NCI-H2081 treated with DMSO at 0.1 percent for 48 hours (cell line): ENCODE data around the gene FAM177B.

Experiments used
- DNase-seq: peaks from one replicate; lab custom pipeline; 2025; lab: John Stamatoyannopoulos, UW

Gene FAM177B

GRCh38 chr1:222786121-222786520, 49.1 kb downstream of the FAM177B start:
- no peak for DNase-seq

- DNase-seq, result no peak
Measured at GRCh38 chr1:222787729-222788128, 50.7 kb downstream of the FAM177B start.

- no peak for DNase-seq
Measured at GRCh38 chr1:222788402-222789156, 51.6 kb downstream of the FAM177B start.

- no peak for DNase-seq
Measured at GRCh38 chr1:222790115-222790514, 53.1 kb downstream of the FAM177B start.

- DNase-seq, result no peak
Measured at GRCh38 chr1:222790520-222790919, 53.5 kb downstream of the FAM177B start.

GRCh38 chr1:222791006-222791710, 54.2 kb downstream of the FAM177B start:
- no peak for DNase-seq

GRCh38 chr1:222792744-222793143, 55.7 kb downstream of the FAM177B start:
- DNase-seq, result no peak

GRCh38 chr1:222794656-222795474, 57.9 kb downstream of the FAM177B start:
- DNase-seq, result no peak

GRCh38 chr1:222798116-222798515, 61.1 kb downstream of the FAM177B start:
- DNase-seq, result no peak

- no peak for DNase-seq
Measured at GRCh38 chr1:222798975-222799374, 62.0 kb downstream of the FAM177B start.
